ENCODE data around the gene ERCC1. TPM values are rescaled to one million over a fixed set of nuclear protein-coding genes. Genes with fewer than 3 reads are reported as not detected.

Gene ERCC1
- polyA plus RNA-seq, 1 of the 3 experiments (the other 2 are of a cell fraction): 95.3 TPM

GRCh38 chr19:45409557-45409920, 14.2 kb downstream of the ERCC1 start:
- H3K27me3 ChIP-seq (ENCODE audit: insufficient read depth): no peaks in the 10 kb centered on the region
- H3K79me2 ChIP-seq (ENCODE audit: insufficient read depth): peaks cover 30% of the 10 kb centered on the region
- no peak overlapping the region for H2AFZ ChIP-seq (ENCODE audit: low read depth)
- WGBS (ENCODE audit: low lambda C conversion rate): 81% methylated on average over 4 of the region's 4 CpGs
- H4K20me1 ChIP-seq (ENCODE audit: insufficient read depth): no peaks in the 10 kb centered on the region
- peaks cover 12% of the 10 kb centered on the region for H3F3A ChIP-seq (replicated peaks; ENCODE audit: insufficient read depth)
- H3K27ac ChIP-seq (ENCODE audit: low read depth in 2 of 2, low read length in 1 of 2): no peak overlapping the region
- no peak for TF ChIP-seq TAF1 (IDR thresholded peaks at IDR 0.05; ENCODE audit: borderline replicate concordance, low read depth, low read length)
- no peak for TF ChIP-seq RAD21 (IDR thresholded peaks at IDR 0.05; ENCODE audit: low read length)
- TF ChIP-seq ZBTB33 (IDR thresholded peaks at IDR 0.05; ENCODE audit: borderline replicate concordance, low read depth): no peak
- no peak for TF ChIP-seq USF1 (IDR thresholded peaks at IDR 0.05; ENCODE audit: borderline replicate concordance, low read depth)
- no peak for TF ChIP-seq RFX5 (IDR thresholded peaks at IDR 0.05; ENCODE audit: low read length)
- TF ChIP-seq RCOR1 (IDR thresholded peaks at IDR 0.05; ENCODE audit: low read length): no peak
- TF ChIP-seq FOSL2 (IDR thresholded peaks at IDR 0.05; ENCODE audit: borderline replicate concordance, low read depth): no peak
- TF ChIP-seq NRF1 (IDR thresholded peaks at IDR 0.05; ENCODE audit: low read depth, low read length): no peak
- no peak for TF ChIP-seq IRF3 (IDR thresholded peaks at IDR 0.05; ENCODE audit: low read depth, low read length)
- no peak for TF ChIP-seq CHD2 (IDR thresholded peaks at IDR 0.05; ENCODE audit: low read length, partially characterized antibody)
- no peak for DNase-seq
- H3K4me3 ChIP-seq (ENCODE audit: low read depth in 2 of 2, low read length in 1 of 2): no peak overlapping the region
- peaks cover 12 to 36% of the 10 kb centered on the region in 2 experiments for H3K36me3 ChIP-seq (replicated peaks in 1 of 2; ENCODE audit: control insufficient read depth in 1 of 2, insufficient read depth in 2 of 2, low read length in 1 of 2)
- H3K9ac ChIP-seq: no peak overlapping the region
- peaks cover 4 to 13% of the 10 kb centered on the region in 2 experiments; a peak in 2 of 4 replicates for H3K4me1 ChIP-seq (ENCODE audit: control insufficient read depth in 1 of 2, insufficient read depth in 2 of 2, low read depth in 1 of 2, low read length in 1 of 2)
- ChIA-PET POLR2A (no interaction called here), CTCF (interaction anchor here (0.6 to 2.7 kb wide), 3 partner anchors 69 to 76 kb away, joined by 3 to 14 read pairs (median 4); no protein-coding TSS in a partner anchor)
- H3K9me2 ChIP-seq: no peaks in the 10 kb centered on the region
- no peak overlapping the region for H3K4me2 ChIP-seq
- no peaks in the 10 kb centered on the region for H3K9me3 ChIP-seq

GRCh38 chr19:45408830-45409556, 14.7 kb downstream of the ERCC1 start:
- no peak overlapping the region for H3K4me2 ChIP-seq
- no peaks in the 10 kb centered on the region for H3K9me3 ChIP-seq
- 88% methylated on average over 15 of the region's 15 CpGs for WGBS (ENCODE audit: low lambda C conversion rate)
- H3K9ac ChIP-seq: no peak overlapping the region
- no peaks in the 10 kb centered on the region for H3K27me3 ChIP-seq (ENCODE audit: insufficient read depth)
- H3F3A ChIP-seq (replicated peaks; ENCODE audit: insufficient read depth): peaks cover 12% of the 10 kb centered on the region
- H2AFZ ChIP-seq (ENCODE audit: low read depth): no peak overlapping the region
- POLR2A ChIA-PET: no interaction called here
- no peaks in the 10 kb centered on the region for H3K9me2 ChIP-seq
- no peak overlapping the region for H3K27ac ChIP-seq (ENCODE audit: low read depth in 2 of 2, low read length in 1 of 2)
- TF ChIP-seq NRF1 (IDR thresholded peaks at IDR 0.05; ENCODE audit: low read depth, low read length): no peak
- no peak for TF ChIP-seq TAF1 (IDR thresholded peaks at IDR 0.05; ENCODE audit: borderline replicate concordance, low read depth, low read length)
- no peak for TF ChIP-seq FOSL2 (IDR thresholded peaks at IDR 0.05; ENCODE audit: borderline replicate concordance, low read depth)
- no peak for TF ChIP-seq IRF3 (IDR thresholded peaks at IDR 0.05; ENCODE audit: low read depth, low read length)
- TF ChIP-seq EZH2phosphoT487 (IDR thresholded peaks at IDR 0.05; ENCODE audit: borderline replicate concordance, low read depth): no peak
- TF ChIP-seq EP300 (IDR thresholded peaks at IDR 0.05; ENCODE audit: borderline replicate concordance in 1 of 2, low read depth in 1 of 2, low read length in 1 of 2): no peak
- no peak for TF ChIP-seq TCF12 (IDR thresholded peaks at IDR 0.05)
- peaks cover 9 to 31% of the 10 kb centered on the region in 2 experiments for H3K36me3 ChIP-seq (replicated peaks in 1 of 2; ENCODE audit: control insufficient read depth in 1 of 2, insufficient read depth in 2 of 2, low read length in 1 of 2)
- no peaks in the 10 kb centered on the region for H4K20me1 ChIP-seq (ENCODE audit: insufficient read depth)
- peaks cover 5 to 18% of the 10 kb centered on the region in 2 experiments; a peak in 2 of 4 replicates for H3K4me1 ChIP-seq (ENCODE audit: control insufficient read depth in 1 of 2, insufficient read depth in 2 of 2, low read depth in 1 of 2, low read length in 1 of 2)
- no peak overlapping the region for H3K4me3 ChIP-seq (ENCODE audit: low read depth in 2 of 2, low read length in 1 of 2)
- peaks cover 34% of the 10 kb centered on the region for H3K79me2 ChIP-seq (ENCODE audit: insufficient read depth)
- CTCF ChIA-PET: interaction anchor here (1.7 to 2.7 kb wide), 2 partner anchors 70 to 77 kb away, joined by 4 to 14 read pairs; no protein-coding TSS in a partner anchor
- DNase-seq: no peak

Measured in SK-N-SH (cell line).